Keratinocyte (primary cell): ENCODE measurements around the gene RAB5IF.

Experiments
- EZH2 ChIP-seq: IDR thresholded peaks from one replicate; pipeline ENCODE4 v1.6.1; 2012; ENCODE audit warnings: inconsistent platforms, mild to moderate bottlenecking, low read length, moderate library complexity
- TF ChIP-seq, protein P1 (sequence below), 3 experiments: IDR thresholded peaks in 1 of 3; conservative IDR thresholded peaks in 1 of 3; optimal IDR thresholded peaks in 1 of 3; 2 replicates in 2 of 3; 3 replicates in 1 of 3; pipeline versions ENCODE3 to v1.5.1; 2011; ENCODE audit warnings: low read length in 3 of 3, mild to moderate bottlenecking in 3 of 3, moderate library complexity in 2 of 3, control low read depth in 1 of 3, inconsistent platforms in 1 of 3; ENCODE audit not compliant: insufficient read depth in 2 of 3; ENCODE audit errors: extremely low read depth in 1 of 3

- TF ChIP-seq, protein P1, sequence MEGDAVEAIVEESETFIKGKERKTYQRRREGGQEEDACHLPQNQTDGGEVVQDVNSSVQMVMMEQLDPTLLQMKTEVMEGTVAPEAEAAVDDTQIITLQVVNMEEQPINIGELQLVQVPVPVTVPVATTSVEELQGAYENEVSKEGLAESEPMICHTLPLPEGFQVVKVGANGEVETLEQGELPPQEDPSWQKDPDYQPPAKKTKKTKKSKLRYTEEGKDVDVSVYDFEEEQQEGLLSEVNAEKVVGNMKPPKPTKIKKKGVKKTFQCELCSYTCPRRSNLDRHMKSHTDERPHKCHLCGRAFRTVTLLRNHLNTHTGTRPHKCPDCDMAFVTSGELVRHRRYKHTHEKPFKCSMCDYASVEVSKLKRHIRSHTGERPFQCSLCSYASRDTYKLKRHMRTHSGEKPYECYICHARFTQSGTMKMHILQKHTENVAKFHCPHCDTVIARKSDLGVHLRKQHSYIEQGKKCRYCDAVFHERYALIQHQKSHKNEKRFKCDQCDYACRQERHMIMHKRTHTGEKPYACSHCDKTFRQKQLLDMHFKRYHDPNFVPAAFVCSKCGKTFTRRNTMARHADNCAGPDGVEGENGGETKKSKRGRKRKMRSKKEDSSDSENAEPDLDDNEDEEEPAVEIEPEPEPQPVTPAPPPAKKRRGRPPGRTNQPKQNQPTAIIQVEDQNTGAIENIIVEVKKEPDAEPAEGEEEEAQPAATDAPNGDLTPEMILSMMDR (optimal IDR thresholded peaks at IDR 0.05 in 1 of 3, IDR thresholded peaks at IDR 0.05 in 1 of 3, conservative IDR thresholded peaks at IDR 0.05 in 1 of 3; ENCODE audit: extremely low read depth in 1 of 3, insufficient read depth in 2 of 3, low read length in 3 of 3): no peak
- no peak for TF ChIP-seq EZH2
Observed at GRCh38 chr20:36634342-36634741, 28.8 kb downstream of the RAB5IF start.
